K562 (cell line): ENCODE results near the gene MAP3K7. TPM values are rescaled to one million over a fixed set of nuclear protein-coding genes. Genes with fewer than 3 reads are reported as not detected.

Source experiments
- ARID1B ChIP-seq: fragments of 450-650 bp; IDR thresholded peaks from 2 replicates; pipeline ENCODE4 v1.6.1; 2016; ENCODE audit warnings: antibody characterized with exemption, mild to moderate bottlenecking, inconsistent platforms
- BCOR ChIP-seq: fragments of 450-650 bp; IDR thresholded peaks from 2 replicates; pipeline ENCODE4 v1.6.1; 2016
- ELF1 ChIP-seq: fragments of 200-800 bp; sonication (Bioruptor generic); IDR thresholded peaks from 2 replicates; pipeline ENCODE4 v1.6.1; 2016; ENCODE audit warnings: missing genetic modification characterization, missing compliant biosample characterization
- POLR2AphosphoS2 ChIP-seq: IDR thresholded peaks from 2 replicates; pipeline ENCODE4 v1.6.1; 2012; ENCODE audit warnings: low read length, improper control_type of control experiment
- POLR2B ChIP-seq: fragments of 450-650 bp; IDR thresholded peaks from 2 replicates; pipeline ENCODE4 v1.6.1; 2018; ENCODE audit warnings: low read depth; ENCODE audit not compliant: partially characterized antibody
- ZNF124 ChIP-seq: sonication (generic); formaldehyde crosslinking; IDR thresholded peaks from 2 replicates; pipeline ENCODE4 v1.8.1; 2022; ENCODE audit warnings: missing genetic modification reagents
- ZNF184 ChIP-seq: sonication (generic); formaldehyde crosslinking; IDR thresholded peaks from 2 replicates; pipeline ENCODE4 v1.5.0; 2020; ENCODE audit warnings: missing genetic modification reagents
- ZNF57 ChIP-seq: fragments of 450-650 bp; formaldehyde crosslinking; IDR thresholded peaks from 2 replicates; pipeline ENCODE4 v1.4.0; 2020; ENCODE audit warnings: mild to moderate bottlenecking, moderate library complexity
- ZSCAN32 ChIP-seq: fragments of 450-650 bp; formaldehyde crosslinking; IDR thresholded peaks from 2 replicates; pipeline ENCODE4 v1.4.0; 2020; ENCODE audit warnings: mild to moderate bottlenecking, moderate library complexity
- polyA plus RNA-seq, 8 experiments: library from polyadenylated mRNA; depleted of rRNA in 4 of 8; stranded (reverse) in 5 of 8; unstranded in 3 of 8; fragments of >200 nt; fragmentation: Nextera tagmentation in 2 of 8; fragmentation: Illumina TruSeq in 1 of 8; extraction: Ambion mirVana in 2 of 8; extraction: Trizol in 1 of 8; gene quantifications; 2 replicates each; pipeline versions ENCODE4 v1.2.1 to v1.2.3, GENCODE V29; 2011 to 2014; ENCODE audit warnings: inconsistent platforms in 1 of 8, missing spikeins in 1 of 8
- total RNA-seq, 7 experiments: library from RNA; depleted of rRNA in 6 of 7; stranded (reverse); fragments of >200 nt in 6 of 7; fragmentation: Illumina TruSeq in 2 of 7; extraction: Trizol in 2 of 7; gene quantifications; 2 replicates each; pipeline versions ENCODE4 v1.2.1 to v1.2.3, GENCODE V29; 2011 to 2021; ENCODE audit warnings: low replicate concordance in 1 of 7
- TF ChIP-seq, protein P1 (sequence below), 2 experiments: fragments of 450-650 bp; formaldehyde crosslinking in 1 of 2; IDR thresholded peaks; 2 replicates each; pipeline versions ENCODE4 v1.4.0 to v1.6.1; 2014 to 2020; ENCODE audit warnings: mild to moderate bottlenecking in 2 of 2, borderline replicate concordance in 1 of 2, low read depth in 1 of 2
- TF ChIP-seq, protein P2 (sequence below): fragments of 450-650 bp; IDR thresholded peaks from 2 replicates; pipeline ENCODE4 v1.6.1; 2014; ENCODE audit warnings: low read depth, mild to moderate bottlenecking, moderate library complexity, borderline replicate concordance
- TF ChIP-seq, protein P3 (sequence below): fragments of 250-450 bp; sonication (Bioruptor Pico); IDR thresholded peaks from 2 replicates; pipeline ENCODE4 v1.8.0; 2021; ENCODE audit warnings: mild to moderate bottlenecking, moderate library complexity

MAP3K7 gene
- total and polyA plus RNA-seq, 9 of the 15 experiments (the other 6 are each of a cell fraction or from before 2014, with no cell fraction given), result 13.4 to 60.9 (median 34.8) TPM

DNA sequence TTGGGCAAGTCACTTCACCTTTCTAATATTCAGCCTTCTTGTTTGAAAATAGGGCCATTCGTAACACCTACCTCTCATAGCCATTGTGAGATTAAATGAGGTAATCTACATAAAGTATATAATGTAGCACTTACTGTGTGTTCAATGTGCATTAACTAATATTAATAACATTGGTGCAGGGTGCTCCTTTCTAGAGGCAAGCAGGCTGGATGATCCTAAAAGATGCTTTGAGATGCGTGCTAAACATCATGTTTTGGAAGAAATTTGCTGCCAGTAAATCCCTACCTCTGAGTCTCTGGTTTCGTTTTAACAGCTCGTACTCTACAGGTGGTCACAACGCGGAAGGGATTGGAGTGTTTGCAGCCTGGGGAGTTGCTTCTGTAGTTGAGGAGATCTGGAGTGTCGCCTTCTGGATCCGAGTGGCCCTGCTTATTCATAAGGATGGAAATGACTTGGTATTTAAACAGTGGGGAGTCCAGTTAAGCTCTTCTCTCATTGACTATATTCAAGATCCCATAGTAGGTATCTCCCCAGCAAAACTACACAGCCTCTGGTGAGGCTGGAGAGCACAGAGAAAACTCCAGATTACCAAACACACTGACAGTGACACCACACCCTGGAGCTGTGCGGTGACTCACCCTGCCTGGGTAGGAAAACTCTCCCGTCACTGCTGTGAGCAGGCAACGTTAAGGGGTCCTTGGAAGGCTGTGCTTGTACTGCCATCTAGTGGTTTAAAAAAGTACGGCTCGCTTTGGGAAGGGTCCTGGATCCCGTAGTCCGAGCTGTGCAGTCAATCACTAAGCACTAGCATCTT is 107.9 kb downstream of the MAP3K7 start (continued):
- TF ChIP-seq, protein P1, sequence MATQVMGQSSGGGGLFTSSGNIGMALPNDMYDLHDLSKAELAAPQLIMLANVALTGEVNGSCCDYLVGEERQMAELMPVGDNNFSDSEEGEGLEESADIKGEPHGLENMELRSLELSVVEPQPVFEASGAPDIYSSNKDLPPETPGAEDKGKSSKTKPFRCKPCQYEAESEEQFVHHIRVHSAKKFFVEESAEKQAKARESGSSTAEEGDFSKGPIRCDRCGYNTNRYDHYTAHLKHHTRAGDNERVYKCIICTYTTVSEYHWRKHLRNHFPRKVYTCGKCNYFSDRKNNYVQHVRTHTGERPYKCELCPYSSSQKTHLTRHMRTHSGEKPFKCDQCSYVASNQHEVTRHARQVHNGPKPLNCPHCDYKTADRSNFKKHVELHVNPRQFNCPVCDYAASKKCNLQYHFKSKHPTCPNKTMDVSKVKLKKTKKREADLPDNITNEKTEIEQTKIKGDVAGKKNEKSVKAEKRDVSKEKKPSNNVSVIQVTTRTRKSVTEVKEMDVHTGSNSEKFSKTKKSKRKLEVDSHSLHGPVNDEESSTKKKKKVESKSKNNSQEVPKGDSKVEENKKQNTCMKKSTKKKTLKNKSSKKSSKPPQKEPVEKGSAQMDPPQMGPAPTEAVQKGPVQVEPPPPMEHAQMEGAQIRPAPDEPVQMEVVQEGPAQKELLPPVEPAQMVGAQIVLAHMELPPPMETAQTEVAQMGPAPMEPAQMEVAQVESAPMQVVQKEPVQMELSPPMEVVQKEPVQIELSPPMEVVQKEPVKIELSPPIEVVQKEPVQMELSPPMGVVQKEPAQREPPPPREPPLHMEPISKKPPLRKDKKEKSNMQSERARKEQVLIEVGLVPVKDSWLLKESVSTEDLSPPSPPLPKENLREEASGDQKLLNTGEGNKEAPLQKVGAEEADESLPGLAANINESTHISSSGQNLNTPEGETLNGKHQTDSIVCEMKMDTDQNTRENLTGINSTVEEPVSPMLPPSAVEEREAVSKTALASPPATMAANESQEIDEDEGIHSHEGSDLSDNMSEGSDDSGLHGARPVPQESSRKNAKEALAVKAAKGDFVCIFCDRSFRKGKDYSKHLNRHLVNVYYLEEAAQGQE (IDR thresholded peaks at IDR 0.05; ENCODE audit: borderline replicate concordance), result peak; percentile 96
- TF ChIP-seq, protein P1 (CRISPR knock-in tag; IDR thresholded peaks at IDR 0.05; ENCODE audit: low read depth), result no peak
- no peak for TF ChIP-seq POLR2B
- TF ChIP-seq POLR2AphosphoS2, result no peak
- no peak for TF ChIP-seq ZNF124 (CRISPR knock-in tag)
- TF ChIP-seq ZNF184 (CRISPR knock-in tag), result no peak
- TF ChIP-seq, protein P2, sequence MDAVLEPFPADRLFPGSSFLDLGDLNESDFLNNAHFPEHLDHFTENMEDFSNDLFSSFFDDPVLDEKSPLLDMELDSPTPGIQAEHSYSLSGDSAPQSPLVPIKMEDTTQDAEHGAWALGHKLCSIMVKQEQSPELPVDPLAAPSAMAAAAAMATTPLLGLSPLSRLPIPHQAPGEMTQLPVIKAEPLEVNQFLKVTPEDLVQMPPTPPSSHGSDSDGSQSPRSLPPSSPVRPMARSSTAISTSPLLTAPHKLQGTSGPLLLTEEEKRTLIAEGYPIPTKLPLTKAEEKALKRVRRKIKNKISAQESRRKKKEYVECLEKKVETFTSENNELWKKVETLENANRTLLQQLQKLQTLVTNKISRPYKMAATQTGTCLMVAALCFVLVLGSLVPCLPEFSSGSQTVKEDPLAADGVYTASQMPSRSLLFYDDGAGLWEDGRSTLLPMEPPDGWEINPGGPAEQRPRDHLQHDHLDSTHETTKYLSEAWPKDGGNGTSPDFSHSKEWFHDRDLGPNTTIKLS, result 0 out of 2 replicates have a peak, but pooled peaks have one; percentile 19
- peak; percentile 64 for TF ChIP-seq ARID1B
- no peak for TF ChIP-seq ZNF57
- no peak for TF ChIP-seq ELF1 (tag)
- no peak for TF ChIP-seq BCOR
- TF ChIP-seq ZSCAN32 (CRISPR knock-in tag), result no peak
- TF ChIP-seq, protein P3, sequence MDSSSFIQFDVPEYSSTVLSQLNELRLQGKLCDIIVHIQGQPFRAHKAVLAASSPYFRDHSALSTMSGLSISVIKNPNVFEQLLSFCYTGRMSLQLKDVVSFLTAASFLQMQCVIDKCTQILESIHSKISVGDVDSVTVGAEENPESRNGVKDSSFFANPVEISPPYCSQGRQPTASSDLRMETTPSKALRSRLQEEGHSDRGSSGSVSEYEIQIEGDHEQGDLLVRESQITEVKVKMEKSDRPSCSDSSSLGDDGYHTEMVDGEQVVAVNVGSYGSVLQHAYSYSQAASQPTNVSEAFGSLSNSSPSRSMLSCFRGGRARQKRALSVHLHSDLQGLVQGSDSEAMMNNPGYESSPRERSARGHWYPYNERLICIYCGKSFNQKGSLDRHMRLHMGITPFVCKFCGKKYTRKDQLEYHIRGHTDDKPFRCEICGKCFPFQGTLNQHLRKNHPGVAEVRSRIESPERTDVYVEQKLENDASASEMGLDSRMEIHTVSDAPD (CRISPR knock-in tag), result no peak
